Fibroblast of mammary gland (primary cell): Measurements from ENCODE around the gene CDYL.

ENCODE experiments used
- DNase-seq: peaks from one replicate; pipeline ENCODE4 v3.0.0-alpha.2; 2010; ENCODE audit warnings: low read depth
- H3K4me3 ChIP-seq: 2 replicates; pipeline ENCODE4 v1.5.1; 2011; ENCODE audit warnings: low read depth, mild to moderate bottlenecking, low read length, moderate library complexity; ENCODE audit not compliant: control insufficient read depth
- CTCF ChIP-seq: conservative IDR thresholded peaks from 2 replicates; pipeline ENCODE4 v1.5.1; 2011; ENCODE audit warnings: low read depth, low read length, inconsistent platforms; ENCODE audit not compliant: control insufficient read depth, insufficient read depth

Gene CDYL

DNA sequence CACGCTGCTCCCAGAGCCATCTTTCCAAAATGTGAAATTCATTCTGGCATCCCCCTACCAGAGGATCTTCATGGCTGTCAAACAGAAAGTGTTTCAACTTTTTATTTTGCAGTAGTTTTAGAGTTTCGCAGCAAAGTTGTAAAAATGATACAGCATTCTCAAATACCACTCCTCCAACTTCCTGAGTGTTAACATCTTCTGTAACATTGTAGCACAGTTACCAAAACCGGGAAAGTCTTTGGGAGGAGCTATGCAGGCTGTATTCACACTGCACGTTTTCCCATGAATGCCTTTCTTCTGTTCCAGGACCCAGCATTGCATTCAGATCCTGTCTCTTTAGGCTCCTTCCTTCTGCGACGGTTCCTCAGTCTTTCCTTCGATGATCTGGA, 30.1 kb downstream of the CDYL start:
- no peak for TF ChIP-seq CTCF
- H3K4me3 ChIP-seq = no peak overlapping the region
- no peak for DNase-seq

- TF ChIP-seq CTCF = no peak
- DNase-seq = no peak
- no peak overlapping the region for H3K4me3 ChIP-seq
These were observed 30.6 kb downstream of the CDYL start for GRCh38 chr6:4806791-4807190.

DNA sequence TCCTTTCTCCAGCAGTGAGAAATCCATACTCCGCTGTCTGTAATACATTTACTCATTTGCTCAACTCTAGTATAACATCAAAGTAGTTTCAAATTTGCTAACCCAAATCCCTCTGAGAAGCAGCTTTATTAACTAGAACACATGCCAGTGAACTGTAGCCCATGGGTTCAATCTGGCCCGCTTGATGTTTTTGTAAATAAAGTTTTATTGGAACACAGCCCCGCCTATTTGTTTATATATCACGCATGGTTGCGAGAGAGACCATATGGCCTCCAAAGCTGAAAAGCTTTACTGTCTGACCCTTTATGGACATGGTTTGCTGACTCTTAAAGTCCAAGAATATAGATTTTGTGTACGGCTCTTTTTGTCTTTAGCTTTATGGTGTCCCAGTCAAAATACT, 32.2 kb downstream of the CDYL start:
- DNase-seq = no peak
- no peak for TF ChIP-seq CTCF
- H3K4me3 ChIP-seq = no peak overlapping the region

GRCh38 chr6:4809999-4810918, 34.1 kb downstream of the CDYL start:
- TF ChIP-seq CTCF = no peak
- no peak overlapping the region for H3K4me3 ChIP-seq
- peak; percentile 83 for DNase-seq

- H3K4me3 ChIP-seq = no peak overlapping the region
- DNase-seq = peak; percentile 30
- no peak for TF ChIP-seq CTCF
These were observed 35.9 kb downstream of the CDYL start for GRCh38 chr6:4812068-4812467.

DNA sequence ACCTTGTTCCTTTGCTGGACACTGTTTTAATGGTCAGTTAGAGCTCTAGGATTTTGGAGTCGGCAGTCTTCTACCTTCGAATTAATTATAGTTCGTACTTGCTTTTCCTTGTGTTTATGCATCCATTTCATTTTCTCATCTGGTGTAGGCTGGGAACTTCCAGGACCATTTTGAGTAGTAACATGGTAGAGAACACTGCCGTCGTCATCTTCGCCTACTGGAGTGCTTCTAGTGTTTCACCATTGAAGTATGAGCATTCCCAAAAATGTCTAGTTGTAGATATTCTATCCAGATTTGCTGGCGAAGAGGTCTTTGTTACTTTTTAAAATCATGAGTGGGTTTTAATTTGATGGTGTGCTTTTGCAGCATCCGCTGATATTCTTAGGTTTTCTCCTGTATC, 36.9 kb downstream of the CDYL start:
- no peak for DNase-seq
- H3K4me3 ChIP-seq = no peak overlapping the region
- no peak for TF ChIP-seq CTCF

- TF ChIP-seq CTCF = no peak
- H3K4me3 ChIP-seq = no peak overlapping the region
- DNase-seq = no peak
These were observed 38.0 kb downstream of the CDYL start for GRCh38 chr6:4814212-4814611.
